HCT116 (cell line): ENCODE measurements around the gene ANGPTL4. TPM values are rescaled to one million over a fixed set of nuclear protein-coding genes. Genes with fewer than 3 reads are reported as not detected.

Experiments
- ATAC-seq: fragments of 200-7000 bp; cut with Tn5 transposase; 2 replicates; pipeline ENCODE4 v1.9.1; 2020; ENCODE audit warnings: mild to moderate bottlenecking, moderate library complexity
- BruUV-seq: library from RNA; stranded (reverse); fragments of 400-500 nt; replicated peaks from 2 replicates; lab custom pipeline; 2021; lab: Mats Ljungman, UMichigan
- CTCF ChIA-PET: fragments of 300-600 bp; sonication (Branson Sonifier 250); formaldehyde crosslinking; loops from one replicate; lab custom pipeline; 2021; ENCODE audit warnings: antibody characterized with exemption; lab: Charles Lee
- POLR2A ChIA-PET: fragments of 300-600, 350-600 bp; sonication (Branson Sonifier 250); formaldehyde crosslinking; loops from one replicate; lab custom pipeline; 2021; ENCODE audit warnings: antibody characterized with exemption; lab: Charles Lee
- RAD21 ChIA-PET, 2 experiments: fragments of 300-600 bp; sonication (Branson Sonifier 250); formaldehyde crosslinking; loops; one replicate each; lab custom pipeline; 2023; ENCODE audit warnings: low total read pairs in 2 of 2; ENCODE audit not compliant: uncharacterized antibody in 2 of 2, unreplicated experiment in 2 of 2, low non-redundant PET in 1 of 2; lab: Charles Lee
- DNase-seq: peaks from one replicate; pipeline ENCODE4 v3.0.0-alpha.2; 2010; ENCODE audit warnings: low read depth, low spot score
- H2AFZ ChIP-seq: fragments of 200-600 bp; shearing (Covaris generic), sonication (generic); 2 replicates; pipeline ENCODE4 v1.6.1; 2017; ENCODE audit warnings: low read depth, mixed run types, mixed read lengths, antibody characterized with exemption, low read length; ENCODE audit not compliant: poor library complexity, severe bottlenecking
- H3K27ac ChIP-seq: 2 replicates; pipeline ENCODE4 v1.5.1; 2012; ENCODE audit warnings: low read depth, low read length
- H3K27me3 ChIP-seq: fragments of 200-600 bp; sonication (generic); 2 replicates; pipeline ENCODE4 v1.6.1; 2016; ENCODE audit warnings: mixed run types, low read length, mixed read lengths; ENCODE audit not compliant: insufficient read depth
- H3K36me3 ChIP-seq, 2 experiments: fragments of 200-500 bp in 1 of 2; fragments of 200-600 bp in 1 of 2; sonication (Bioruptor generic) in 1 of 2; sonication (generic) in 1 of 2; 2 replicates each; pipeline versions ENCODE4 v1.5.1 to v1.6.1; 2014 to 2016; ENCODE audit warnings: low read length in 2 of 2, inconsistent platforms in 1 of 2, mixed read lengths in 1 of 2, mixed run types in 1 of 2; ENCODE audit not compliant: insufficient read depth in 2 of 2, control insufficient read depth in 1 of 2
- H3K4me1 ChIP-seq, 2 experiments: fragments of 200-600 bp in 1 of 2; sonication (generic) in 1 of 2; 2 replicates each; pipeline versions ENCODE4 v1.5.1 to v1.6.1; 2012 to 2017; ENCODE audit warnings: low read length in 2 of 2, inconsistent platforms in 1 of 2, mild to moderate bottlenecking in 1 of 2, mixed read lengths in 1 of 2, mixed run types in 1 of 2, moderate library complexity in 1 of 2; ENCODE audit not compliant: insufficient read depth in 2 of 2, control insufficient read depth in 1 of 2
- H3K4me2 ChIP-seq: fragments of 200-600 bp; sonication (generic); 2 replicates; pipeline ENCODE4 v1.6.1; 2017; ENCODE audit warnings: mixed run types, low read length, mixed read lengths
- H3K4me3 ChIP-seq, 2 experiments: fragments of 200-600 bp in 1 of 2; sonication (generic) in 1 of 2; replicated peaks in 1 of 2; 2 replicates each; pipeline ENCODE4 v1.5.1; 2011 to 2016; ENCODE audit warnings: low read length in 2 of 2, control low read depth in 1 of 2, low read depth in 1 of 2, mild to moderate bottlenecking in 1 of 2, mixed read lengths in 1 of 2, mixed run types in 1 of 2
- H3K79me2 ChIP-seq: fragments of 200-600 bp; sonication (generic); 2 replicates; pipeline ENCODE4 v1.6.1; 2017; ENCODE audit warnings: mild to moderate bottlenecking, mixed run types, low read length, moderate library complexity, mixed read lengths; ENCODE audit not compliant: insufficient read depth
- H3K9ac ChIP-seq: fragments of 200-600 bp; sonication (generic); 2 replicates; pipeline ENCODE4 v1.6.1; 2016; ENCODE audit warnings: low read length, mixed read lengths
- H3K9me2 ChIP-seq: fragments of 200-600 bp; sonication (generic), shearing (Covaris generic); 2 replicates; pipeline ENCODE4 v1.6.1; 2017; ENCODE audit warnings: mixed run types, mild to moderate bottlenecking, moderate library complexity; ENCODE audit not compliant: insufficient read depth
- H3K9me3 ChIP-seq, 2 experiments: fragments of 200-500 bp in 1 of 2; fragments of 200-600 bp in 1 of 2; sonication (Bioruptor generic) in 1 of 2; sonication (generic) in 1 of 2; 2 replicates each; pipeline ENCODE4 v1.6.1; 2014 to 2017; ENCODE audit warnings: low read length in 2 of 2, mixed read lengths in 2 of 2, inconsistent platforms in 1 of 2, low read depth in 1 of 2, mild to moderate bottlenecking in 1 of 2, mixed run types in 1 of 2, moderate library complexity in 1 of 2; ENCODE audit not compliant: control insufficient read depth in 1 of 2, insufficient read depth in 1 of 2
- H4K20me1 ChIP-seq: fragments of 200-600 bp; sonication (generic), shearing (Covaris generic); 2 replicates; pipeline ENCODE4 v1.6.1; 2017; ENCODE audit warnings: mixed run types, mild to moderate bottlenecking, moderate library complexity; ENCODE audit not compliant: insufficient read depth
- ATF3 ChIP-seq: IDR thresholded peaks from 2 replicates; pipeline ENCODE4 v1.6.1; 2012
- EGR1 ChIP-seq: IDR thresholded peaks from 2 replicates; pipeline ENCODE4 v1.6.1; 2012; ENCODE audit warnings: low read depth
- ELF1 ChIP-seq: IDR thresholded peaks from 2 replicates; pipeline ENCODE4 v1.6.1; 2012; ENCODE audit warnings: low read depth, borderline replicate concordance
- EZH2 ChIP-seq: fragments of 200-600 bp; sonication (generic); IDR thresholded peaks from 2 replicates; pipeline ENCODE4 v1.6.1; 2017; ENCODE audit warnings: antibody characterized with exemption, mixed run types
- EZH2phosphoT487 ChIP-seq: fragments of 200-600 bp; IDR thresholded peaks from 2 replicates; pipeline ENCODE4 v1.6.1; 2018; ENCODE audit warnings: antibody characterized with exemption, borderline replicate concordance
- FOSL1 ChIP-seq: IDR thresholded peaks from 2 replicates; pipeline ENCODE4 v1.6.1; 2012; ENCODE audit warnings: low read depth
- JUND ChIP-seq: IDR thresholded peaks from 2 replicates; pipeline ENCODE4 v1.6.1; 2012
- POLR2A ChIP-seq: IDR thresholded peaks from 2 replicates; pipeline ENCODE4 v1.7.0; 2011; ENCODE audit warnings: borderline replicate concordance; ENCODE audit not compliant: insufficient read depth, insufficient read length; ENCODE audit errors: extremely low read depth
- POLR2AphosphoS5 ChIP-seq: IDR thresholded peaks from 2 replicates; pipeline ENCODE4 v1.6.1; 2011; ENCODE audit warnings: mild to moderate bottlenecking, low read depth, low read length, moderate library complexity
- RAD21 ChIP-seq: IDR thresholded peaks from 2 replicates; pipeline ENCODE4 v1.6.1; 2012; ENCODE audit warnings: low read depth, mild to moderate bottlenecking
- SIN3A ChIP-seq: IDR thresholded peaks from 2 replicates; pipeline ENCODE4 v1.6.1; 2012; ENCODE audit warnings: low read depth
- SRF ChIP-seq: IDR thresholded peaks from 2 replicates; pipeline ENCODE4 v1.6.1; 2012; ENCODE audit warnings: low read depth
- TCF7L2 ChIP-seq: IDR thresholded peaks from 2 replicates; pipeline ENCODE4 v1.7.0; 2011; ENCODE audit warnings: borderline replicate concordance, inconsistent platforms; ENCODE audit not compliant: insufficient read depth, insufficient read length; ENCODE audit errors: extremely low read depth
- YY1 ChIP-seq: IDR thresholded peaks from 2 replicates; pipeline ENCODE4 v1.6.1; 2011; ENCODE audit warnings: low read length, low read depth, moderate library complexity, mild to moderate bottlenecking; ENCODE audit not compliant: insufficient replicate concordance; ENCODE audit errors: extremely low read depth
- ZBTB33 ChIP-seq: IDR thresholded peaks from 2 replicates; pipeline ENCODE4 v1.6.1; 2011; ENCODE audit warnings: mild to moderate bottlenecking, low read length, moderate library complexity; ENCODE audit not compliant: insufficient replicate concordance; ENCODE audit errors: extremely low read depth
- ZFX ChIP-seq: fragments of 450-650 bp; IDR thresholded peaks from 2 replicates; pipeline ENCODE4 v1.6.1; 2017
- ZNF274 ChIP-seq: fragments of 200-500 bp; sonication (Bioruptor generic); IDR thresholded peaks from 2 replicates; pipeline ENCODE4 v1.6.1; 2014; ENCODE audit warnings: mild to moderate bottlenecking, low read depth, low read length, inconsistent platforms
- intact Hi-C: fragments of 100-400 bp; cut with micrococcal nuclease; formaldehyde crosslinking; loops from 2 replicates; pipeline ENCODE4 v1.10.0; 2022
- total RNA-seq: library from RNA; stranded (reverse); gene quantifications from one replicate; pipeline ENCODE4 v1.2.1, GENCODE V29; 2021; ENCODE audit not compliant: unreplicated experiment

ANGPTL4 gene
- total RNA-seq, 1 experiment from 2014 or later, result 54.8 TPM

GRCh38 chr19:8325454-8325853 lies 38.5 kb upstream of the ANGPTL4 start:
- peaks cover 5% of the 10 kb centered on the region; the same call in 1 of the 2 replicates for H4K20me1 ChIP-seq
- H3K9me3 ChIP-seq, result no peaks in the 10 kb centered on the region
- DNase-seq (no peak), ATAC-seq (no peak)
- H3K4me2 ChIP-seq, result no peak overlapping the region
- H3K4me1 ChIP-seq, result peaks cover 8 to 16% of the 10 kb centered on the region in 2 experiments; a peak in 3 of 4 replicates
- peaks cover 11 to 22% of the 10 kb centered on the region in 2 experiments for H3K36me3 ChIP-seq
- H3K27ac ChIP-seq, result no peak overlapping the region
- H3K9me2 ChIP-seq, result no peaks in the 10 kb centered on the region
- CTCF ChIA-PET, result no interaction called here
- intact Hi-C loops, result no loop called here
- H3K4me3 ChIP-seq, result no peak overlapping the region
- no TSS peak for BruUV-seq
- no peak overlapping the region for H3K9ac ChIP-seq
- no peak overlapping the region for H2AFZ ChIP-seq
- POLR2A ChIA-PET, result interaction anchor here (0.7 to 1.0 kb wide), 3 partner anchors 9 to 12 kb away, joined by 3 to 5 read pairs (median 4); no protein-coding TSS in a partner anchor
- RAD21 ChIA-PET, result no interaction called here
- no peaks in the 10 kb centered on the region for H3K27me3 ChIP-seq
- H3K79me2 ChIP-seq, result peaks cover 28% of the 10 kb centered on the region
- TF ChIP-seq JUND (no peak), TCF7L2 (no peak), YY1 (no peak), POLR2AphosphoS5 (no peak), EZH2 (no peak), EGR1 (no peak), ATF3 (no peak), FOSL1 (no peak), ZNF274 (no peak), SRF (no peak)

- CTCF ChIA-PET, result no interaction called here
- intact Hi-C loops, result loop anchor here (10.0 kb wide), 1 partner anchor 175 kb away; no protein-coding TSS in a partner anchor
- no peak overlapping the region for H3K4me2 ChIP-seq
- H3K79me2 ChIP-seq, result peaks cover 15% of the 10 kb centered on the region
- DNase-seq, result no peak
- H3K27me3 ChIP-seq, result no peaks in the 10 kb centered on the region
- no peaks in the 10 kb centered on the region for H3K9me3 ChIP-seq
- no peak for ATAC-seq
- RAD21 ChIA-PET, result no interaction called here
- H3K36me3 ChIP-seq, result no peaks in the 10 kb centered on the region
- H3K9ac ChIP-seq, result no peak overlapping the region
- H3K4me3 ChIP-seq, result no peak overlapping the region
- BruUV-seq, result no TSS peak
- POLR2A ChIA-PET, result no interaction called here
- no peak overlapping the region for H2AFZ ChIP-seq
- H4K20me1 ChIP-seq, result no peaks in the 10 kb centered on the region
- H3K9me2 ChIP-seq, result no peaks in the 10 kb centered on the region
- no peak overlapping the region for H3K27ac ChIP-seq
- peaks cover 4 to 6% of the 10 kb centered on the region in 2 experiments; a peak in 3 of 4 replicates for H3K4me1 ChIP-seq
- no peak for TF ChIP-seq FOSL1
- no peak for TF ChIP-seq JUND
- no peak for TF ChIP-seq SIN3A
- TF ChIP-seq POLR2A, result no peak
- TF ChIP-seq TCF7L2, result no peak
- TF ChIP-seq RAD21, result no peak
- no peak for TF ChIP-seq EZH2
- no peak for TF ChIP-seq EZH2phosphoT487
- no peak for TF ChIP-seq ELF1
- no peak for TF ChIP-seq POLR2AphosphoS5
- no peak for TF ChIP-seq YY1
- TF ChIP-seq ZFX, result no peak
- no peak for TF ChIP-seq ZBTB33
- no peak for TF ChIP-seq ZNF274
These were observed 34.0 kb upstream of the ANGPTL4 start for GRCh38 chr19:8329996-8330395.
